ENCODE results near the gene PROS1.

DNA sequence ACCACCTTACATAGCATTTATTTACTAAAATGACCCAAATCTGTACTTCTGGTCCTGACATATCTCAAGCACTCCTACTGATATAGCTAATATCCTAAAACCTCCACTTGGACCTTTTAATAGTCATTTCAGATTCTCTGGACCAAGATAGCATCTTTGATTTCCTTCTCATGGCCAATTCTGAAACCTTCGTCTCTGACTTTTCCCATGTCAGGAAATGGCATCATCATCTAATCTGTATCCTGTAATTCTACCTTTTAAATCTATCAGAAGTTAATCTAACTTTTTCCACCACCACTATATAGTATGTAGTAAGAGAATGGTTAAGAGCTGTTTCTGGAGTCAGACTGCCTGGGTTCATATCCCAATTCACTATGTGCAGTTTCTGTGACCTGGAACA is 38.5 kb upstream of the PROS1 start:
- TF ChIP-seq EZH2 (optimal IDR thresholded peaks at IDR 0.05; ENCODE audit: low read depth, low read length) (no peak), EZH2phosphoT487 (IDR thresholded peaks at IDR 0.05; ENCODE audit: low read length) (no peak)
- TF ChIP-seq, protein P1, sequence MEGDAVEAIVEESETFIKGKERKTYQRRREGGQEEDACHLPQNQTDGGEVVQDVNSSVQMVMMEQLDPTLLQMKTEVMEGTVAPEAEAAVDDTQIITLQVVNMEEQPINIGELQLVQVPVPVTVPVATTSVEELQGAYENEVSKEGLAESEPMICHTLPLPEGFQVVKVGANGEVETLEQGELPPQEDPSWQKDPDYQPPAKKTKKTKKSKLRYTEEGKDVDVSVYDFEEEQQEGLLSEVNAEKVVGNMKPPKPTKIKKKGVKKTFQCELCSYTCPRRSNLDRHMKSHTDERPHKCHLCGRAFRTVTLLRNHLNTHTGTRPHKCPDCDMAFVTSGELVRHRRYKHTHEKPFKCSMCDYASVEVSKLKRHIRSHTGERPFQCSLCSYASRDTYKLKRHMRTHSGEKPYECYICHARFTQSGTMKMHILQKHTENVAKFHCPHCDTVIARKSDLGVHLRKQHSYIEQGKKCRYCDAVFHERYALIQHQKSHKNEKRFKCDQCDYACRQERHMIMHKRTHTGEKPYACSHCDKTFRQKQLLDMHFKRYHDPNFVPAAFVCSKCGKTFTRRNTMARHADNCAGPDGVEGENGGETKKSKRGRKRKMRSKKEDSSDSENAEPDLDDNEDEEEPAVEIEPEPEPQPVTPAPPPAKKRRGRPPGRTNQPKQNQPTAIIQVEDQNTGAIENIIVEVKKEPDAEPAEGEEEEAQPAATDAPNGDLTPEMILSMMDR (IDR thresholded peaks at IDR 0.05; ENCODE audit: low read length): no peak
